Body of pancreas (tissue), 4 donors: Measurements from ENCODE around the gene ERCC3.

ENCODE experiments used
- CTCF ChIP-seq, 7 experiments: fragments of 450-650 bp in 4 of 7; fragments of 200-600 bp in 3 of 7; sonication (generic) in 3 of 7; IDR thresholded peaks; one replicate each; pipeline ENCODE4 v1.5.1; 2016 to 2019; ENCODE audit warnings: antibody characterized with exemption in 7 of 7
- POLR2A ChIP-seq, 3 donors: fragments of 450-650 bp; IDR thresholded peaks; one replicate each; pipeline ENCODE4 v1.6.1; 2016; ENCODE audit warnings: antibody characterized with exemption in 3 of 3, mild to moderate bottlenecking in 2 of 3

GRCh38 chr2:127324635-127325034, 30.7 kb upstream of the ERCC3 start:
- TF ChIP-seq CTCF (IDR thresholded peaks at IDR 0.05) (peak in 6 of 7 experiments; percentile 31 to 64 (median 58)), POLR2A (IDR thresholded peaks at IDR 0.05) (no peak)
